Breast epithelium (tissue), 3 donors: ENCODE data around the gene TMTC2.

ENCODE experiments used
- CTCF ChIP-seq, 3 donors: fragments of 450-650 bp; IDR thresholded peaks; one replicate each; pipeline ENCODE4 v1.5.1; 2016 to 2017; ENCODE audit warnings: antibody characterized with exemption in 3 of 3, mild to moderate bottlenecking in 3 of 3, moderate library complexity in 3 of 3
- POLR2A ChIP-seq: fragments of 450-650 bp; IDR thresholded peaks from one replicate; pipeline ENCODE4 v1.6.1; 2016; ENCODE audit warnings: antibody characterized with exemption, mild to moderate bottlenecking, moderate library complexity

- TF ChIP-seq CTCF (IDR thresholded peaks at IDR 0.05) (no peak), POLR2A (no peak)
Observed at GRCh38 chr12:82691513-82691912, 4.8 kb downstream of the TMTC2 start.
